ENCODE results near the gene MAPT.
"Not testable (repeated sequence)": the region's sequence is repeated elsewhere in the genome, so short reads cannot be mapped to it uniquely, and the experiment has no call there.

MAPT gene

DNA sequence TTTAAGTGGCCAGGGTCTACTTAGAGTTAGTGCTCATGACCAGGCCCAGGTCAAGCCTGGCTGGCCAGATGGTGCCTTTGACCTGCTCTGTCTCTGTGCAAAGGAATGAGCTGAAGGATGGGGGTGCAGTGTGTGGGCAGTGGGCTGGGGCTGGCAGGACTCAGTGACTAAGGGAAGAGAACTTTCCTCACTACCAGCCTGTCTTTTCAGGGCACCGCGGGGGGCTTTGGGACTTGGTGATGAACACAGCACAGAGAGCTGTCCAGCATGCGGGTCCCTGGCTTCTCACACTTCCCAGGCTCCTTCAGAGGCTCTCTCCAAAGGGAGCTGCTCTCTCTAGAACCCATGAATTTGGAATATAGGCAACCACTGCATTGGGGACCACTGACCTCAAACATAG lies 61.7 kb downstream of the MAPT start:
- DNase-seq: no peak

DNA sequence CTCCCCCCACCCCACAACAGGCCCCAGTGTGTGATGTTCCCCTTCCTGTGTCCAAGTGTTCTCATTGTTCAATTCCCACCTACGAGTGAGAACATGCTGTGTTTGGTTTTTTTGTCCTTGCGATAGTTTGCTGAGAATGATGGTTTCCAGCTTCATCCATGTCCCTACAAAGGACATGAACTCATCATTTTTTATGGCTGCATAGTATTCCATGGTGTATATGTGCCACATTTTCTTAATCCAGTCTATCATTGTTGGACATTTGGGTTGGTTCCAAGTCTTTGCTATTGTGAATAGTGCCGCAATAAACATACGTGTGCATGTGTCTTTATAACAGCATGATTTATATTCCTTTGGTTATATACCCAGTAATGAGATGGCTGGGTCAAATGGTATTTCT lies 62.4 kb downstream of the MAPT start:
- not testable (repeated sequence) for DNase-seq

DNA sequence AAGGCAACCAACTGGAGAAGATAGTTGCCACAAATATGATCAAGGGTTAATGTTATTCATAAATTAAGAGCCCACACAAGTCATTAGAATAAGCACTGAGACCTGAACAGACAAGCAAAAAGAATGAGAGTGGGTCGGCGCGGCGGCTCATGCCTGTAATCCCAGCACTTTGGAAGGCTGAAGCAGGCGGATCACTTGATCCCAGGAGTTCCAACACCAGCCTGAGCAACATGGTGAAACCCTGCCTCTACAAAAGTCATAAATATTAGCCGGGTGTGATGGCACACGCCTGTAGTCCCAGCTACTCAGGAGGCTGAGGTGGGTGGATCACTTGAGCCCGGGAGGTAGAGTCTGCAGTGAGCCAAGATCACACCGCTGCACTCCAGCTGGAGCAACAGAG lies 64.0 kb downstream of the MAPT start:
- no peak for DNase-seq

DNA sequence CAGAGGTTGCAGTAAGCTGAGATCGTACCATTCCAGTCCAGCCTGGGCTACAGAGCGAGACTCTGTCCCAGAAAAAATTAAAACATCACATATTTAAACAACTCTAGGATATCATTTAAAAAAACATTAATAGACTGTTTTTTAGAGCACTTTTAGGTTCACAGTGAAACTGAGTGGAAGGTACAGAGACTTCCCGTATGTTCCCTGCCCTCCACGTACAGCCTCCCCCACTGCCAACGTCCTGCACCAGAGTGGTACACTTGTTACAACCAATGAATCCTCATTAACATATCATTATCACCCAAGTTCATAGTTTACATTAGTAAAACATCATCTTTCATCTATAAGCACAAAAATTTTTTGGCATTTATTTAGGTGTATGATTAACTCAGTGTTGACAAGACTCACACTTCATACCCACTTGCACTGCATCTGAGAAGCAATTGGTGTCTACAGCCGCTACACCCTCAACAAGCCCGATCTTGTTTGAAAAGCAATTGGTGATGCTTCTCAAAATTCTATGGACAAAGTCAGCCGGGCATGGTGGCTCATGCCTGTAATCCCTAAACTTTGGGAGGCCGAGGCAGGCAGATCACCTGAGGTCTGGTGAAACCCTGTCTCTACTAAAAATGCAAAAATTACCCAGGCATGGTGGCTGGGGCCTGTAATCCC lies 64.8 kb downstream of the MAPT start:
- no peak for DNase-seq

DNA sequence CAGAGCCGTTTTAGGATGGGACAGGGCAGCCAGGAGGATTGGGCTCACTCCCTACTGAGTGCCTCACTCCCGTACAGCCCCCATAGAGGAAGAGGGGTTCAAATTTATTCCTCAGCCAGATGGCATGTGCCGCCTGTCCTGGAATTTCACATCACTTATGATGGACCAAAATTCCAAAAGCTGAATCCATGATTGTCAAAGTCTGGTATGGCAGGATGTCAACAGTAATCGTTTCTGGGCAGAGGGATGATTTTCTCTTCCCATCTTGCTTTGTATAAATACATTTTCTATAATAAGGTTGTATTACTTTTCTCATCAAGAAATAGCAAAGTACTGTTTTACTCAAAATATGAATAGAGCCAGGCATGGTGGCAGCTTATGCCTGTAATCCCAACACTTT lies 66.0 kb downstream of the MAPT start:
- no peak for DNase-seq

DNA sequence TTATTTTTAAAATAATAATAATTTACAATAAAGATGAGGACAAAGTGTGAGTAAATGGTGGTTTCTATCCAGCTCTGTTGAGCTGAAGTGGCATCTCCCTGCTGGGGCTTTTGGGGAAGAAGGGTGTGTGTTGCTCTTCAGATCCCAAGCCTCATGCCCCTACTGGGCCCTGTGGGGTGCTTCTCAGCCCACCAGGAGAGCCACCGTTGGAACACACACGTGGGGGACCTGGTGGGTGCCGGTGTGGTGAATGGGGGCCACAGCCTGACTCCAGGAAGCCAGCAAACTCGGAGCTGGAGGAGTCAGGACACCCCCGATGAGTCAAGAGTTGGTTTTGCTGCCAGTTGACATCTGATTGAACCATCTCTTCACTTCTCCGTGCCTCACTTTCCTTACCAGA lies 66.9 kb downstream of the MAPT start:
- no peak for DNase-seq

DNA sequence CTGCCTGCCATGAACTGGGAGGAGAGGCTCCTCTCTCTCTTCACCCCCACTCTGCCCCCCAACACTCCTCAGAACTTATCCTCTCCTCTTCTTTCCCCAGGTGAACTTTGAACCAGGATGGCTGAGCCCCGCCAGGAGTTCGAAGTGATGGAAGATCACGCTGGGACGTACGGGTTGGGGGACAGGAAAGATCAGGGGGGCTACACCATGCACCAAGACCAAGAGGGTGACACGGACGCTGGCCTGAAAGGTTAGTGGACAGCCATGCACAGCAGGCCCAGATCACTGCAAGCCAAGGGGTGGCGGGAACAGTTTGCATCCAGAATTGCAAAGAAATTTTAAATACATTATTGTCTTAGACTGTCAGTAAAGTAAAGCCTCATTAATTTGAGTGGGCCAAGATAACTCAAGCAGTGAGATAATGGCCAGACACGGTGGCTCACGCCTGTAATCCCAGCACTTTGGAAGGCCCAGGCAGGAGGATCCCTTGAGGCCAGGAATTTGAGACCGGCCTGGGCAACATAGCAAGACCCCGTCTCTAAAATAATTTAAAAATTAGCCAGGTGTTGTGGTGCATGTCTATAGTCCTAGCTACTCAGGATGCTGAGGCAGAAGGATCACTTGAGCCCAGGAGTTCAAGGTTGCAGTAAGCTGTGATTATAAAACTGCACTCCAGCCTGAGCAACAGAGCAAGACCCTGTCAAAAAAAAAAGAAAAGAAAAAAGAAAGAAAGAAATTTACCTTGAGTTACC lies 68.0 kb downstream of the MAPT start:
- DNase-seq: no peak

DNA sequence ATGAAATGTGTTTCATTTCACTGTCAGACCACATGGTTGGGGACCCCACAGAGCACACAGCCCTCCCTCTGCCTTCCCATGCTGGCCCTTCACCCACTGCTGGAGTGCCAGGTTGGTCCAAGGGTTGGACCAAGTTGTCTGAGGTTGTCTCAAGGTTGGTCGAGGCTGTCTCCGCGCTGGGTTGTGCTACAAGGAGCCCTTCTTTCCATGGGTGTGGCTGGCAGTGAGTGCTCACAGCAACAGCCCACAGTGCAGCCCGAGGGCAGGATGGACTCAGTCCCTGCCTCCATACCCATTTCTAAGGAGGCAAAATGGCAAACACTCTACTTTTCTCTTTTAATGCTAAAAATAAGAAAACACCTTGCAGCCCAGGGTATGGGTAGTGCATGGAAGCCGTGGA lies 68.9 kb downstream of the MAPT start:
- no peak for DNase-seq

DNA sequence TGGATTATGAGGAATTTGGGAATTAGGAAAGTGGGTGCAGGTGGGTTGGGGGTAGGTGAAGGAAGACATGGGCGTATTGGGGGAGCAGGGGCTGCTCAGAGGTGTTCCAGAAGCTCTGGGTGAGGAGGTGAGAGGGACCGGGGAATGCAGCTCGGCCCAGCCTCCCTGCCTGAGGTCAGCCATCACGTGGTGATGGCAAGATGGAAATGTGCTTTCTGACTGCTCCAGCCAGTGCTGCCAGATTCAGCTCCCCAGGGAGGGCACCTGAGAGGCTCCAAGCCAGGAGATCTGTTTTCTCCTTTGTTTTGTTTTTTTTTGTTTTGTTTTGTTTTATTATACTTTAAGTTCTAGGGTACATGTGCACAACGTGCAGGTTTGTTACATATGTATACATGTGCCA lies 69.5 kb downstream of the MAPT start:
- DNase-seq: peak; percentile 31 to 68

DNA sequence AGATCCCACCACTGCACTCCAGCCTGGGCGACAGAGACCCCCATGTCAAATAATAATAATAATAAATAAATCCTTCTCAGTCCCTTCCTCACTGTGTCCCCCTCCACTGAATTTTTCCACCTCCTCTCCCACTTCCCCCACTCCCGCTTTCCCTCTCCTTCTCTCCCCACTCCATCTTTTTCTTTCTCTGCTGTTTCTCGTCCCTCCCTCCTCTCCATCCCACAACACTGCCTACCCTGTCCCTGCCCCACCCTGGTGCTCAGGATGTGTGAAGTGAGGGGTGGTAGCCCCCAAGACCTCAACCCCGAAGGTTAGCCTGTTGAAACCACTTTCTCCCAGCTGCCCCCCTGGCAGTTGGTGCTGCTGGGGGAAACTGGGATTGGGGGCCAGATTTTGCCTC lies 70.3 kb downstream of the MAPT start:
- DNase-seq: no peak

DNA sequence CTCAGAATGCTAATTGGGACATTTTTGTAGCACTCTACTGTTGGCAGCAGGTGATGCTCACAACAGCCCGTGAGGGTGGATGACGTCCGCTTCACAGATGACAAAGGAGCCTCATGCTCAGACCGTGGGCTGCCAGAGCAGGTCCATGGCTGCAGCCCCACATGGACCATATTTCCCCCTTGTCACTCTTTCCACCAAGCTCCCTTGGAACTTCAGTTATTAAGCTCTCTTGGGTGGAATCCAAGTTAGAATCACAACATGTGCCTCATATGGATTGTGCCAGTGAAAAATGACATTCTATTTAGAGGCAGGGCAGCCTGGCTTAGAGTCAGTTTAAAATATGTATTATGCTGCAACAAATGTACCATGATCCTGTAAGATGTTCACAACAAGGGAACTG lies 71.5 kb downstream of the MAPT start:
- DNase-seq: no peak

DNA sequence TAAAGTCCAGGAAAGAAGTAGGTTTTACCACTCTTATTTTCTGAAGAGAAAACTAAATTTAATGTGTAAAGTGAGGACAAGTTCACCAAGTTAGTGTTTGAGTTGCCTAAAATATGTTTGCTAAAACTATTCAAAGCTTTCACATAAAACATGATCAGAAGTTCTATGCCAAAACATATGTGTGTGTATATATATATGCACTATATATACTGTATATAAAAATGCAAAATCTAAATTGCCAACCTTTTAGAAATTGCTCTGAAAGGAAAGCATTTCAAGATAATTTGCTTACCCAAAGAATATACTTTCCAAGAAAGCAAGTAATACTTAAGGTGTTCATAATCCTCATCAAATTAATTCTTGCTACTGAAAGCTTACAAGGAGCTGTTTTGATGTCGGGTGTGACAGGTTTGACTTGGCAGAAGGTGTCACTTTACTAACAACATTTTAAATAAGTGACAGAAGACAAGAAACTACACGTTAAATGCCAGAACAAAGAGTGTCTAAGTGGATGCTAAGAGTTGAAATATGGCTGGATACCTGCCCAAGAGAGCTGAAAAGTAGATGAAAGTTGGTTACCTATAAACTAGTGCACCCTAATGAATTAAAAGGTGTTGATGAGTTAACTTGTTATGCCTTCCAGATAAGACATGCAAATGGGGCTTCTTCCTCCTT lies 72.4 kb downstream of the MAPT start:
- no peak for DNase-seq

DNA sequence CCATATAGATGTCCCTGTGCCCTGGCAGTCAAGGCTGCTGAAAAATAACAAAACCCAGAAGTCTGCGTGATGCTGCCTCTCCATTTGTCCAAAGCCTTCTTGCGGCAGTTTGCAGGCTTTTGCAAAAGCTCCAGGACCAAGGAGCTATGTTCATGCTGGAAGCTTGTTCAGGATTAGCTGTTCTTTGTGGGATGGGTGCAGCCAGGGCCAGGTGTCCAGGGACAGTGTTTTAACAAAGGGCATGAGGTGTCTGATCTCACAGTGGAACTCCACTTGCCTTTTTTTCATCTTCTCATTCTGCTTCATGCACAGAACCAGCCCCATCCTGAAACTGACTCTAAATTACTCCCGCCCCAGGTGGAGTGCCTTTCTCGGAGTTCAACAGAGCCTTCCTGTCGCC lies 73.0 kb downstream of the MAPT start:
- DNase-seq: no peak

DNA sequence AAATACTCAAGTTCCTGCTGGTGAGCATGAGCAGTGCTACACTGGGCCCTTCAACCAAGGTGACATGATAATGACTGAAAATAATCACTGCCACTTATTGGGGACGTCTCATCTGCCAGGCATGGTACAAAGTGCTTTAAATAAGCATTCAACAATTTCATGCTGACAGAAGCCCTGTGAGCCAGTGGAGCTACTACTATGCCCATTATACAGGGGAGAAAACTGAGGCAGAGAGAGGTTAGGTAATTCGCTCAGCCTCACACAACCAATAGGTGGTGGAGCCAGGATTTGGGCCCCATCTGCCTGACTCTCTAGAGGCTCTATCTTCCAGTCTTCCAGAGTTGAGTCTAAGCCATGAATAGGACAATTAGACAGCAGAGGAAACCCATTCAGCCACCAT lies 74.4 kb downstream of the MAPT start:
- no peak for DNase-seq

DNA sequence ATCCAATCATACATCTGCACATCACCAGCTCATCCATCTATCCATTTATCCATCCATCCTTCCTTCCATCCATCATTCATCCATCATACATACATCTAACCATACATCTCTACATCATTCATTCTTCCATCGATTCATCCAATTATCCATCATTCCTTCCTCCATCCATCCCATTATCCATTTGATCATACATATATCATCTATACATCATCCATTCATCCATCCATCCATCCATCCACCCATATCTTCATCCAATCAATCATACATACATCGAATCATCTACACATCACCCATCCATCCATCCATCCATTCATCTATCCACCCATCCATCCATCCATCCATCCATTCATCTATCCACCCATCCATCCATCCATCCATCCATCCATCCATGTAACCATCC lies 75.4 kb downstream of the MAPT start:
- DNase-seq: no peak

DNA sequence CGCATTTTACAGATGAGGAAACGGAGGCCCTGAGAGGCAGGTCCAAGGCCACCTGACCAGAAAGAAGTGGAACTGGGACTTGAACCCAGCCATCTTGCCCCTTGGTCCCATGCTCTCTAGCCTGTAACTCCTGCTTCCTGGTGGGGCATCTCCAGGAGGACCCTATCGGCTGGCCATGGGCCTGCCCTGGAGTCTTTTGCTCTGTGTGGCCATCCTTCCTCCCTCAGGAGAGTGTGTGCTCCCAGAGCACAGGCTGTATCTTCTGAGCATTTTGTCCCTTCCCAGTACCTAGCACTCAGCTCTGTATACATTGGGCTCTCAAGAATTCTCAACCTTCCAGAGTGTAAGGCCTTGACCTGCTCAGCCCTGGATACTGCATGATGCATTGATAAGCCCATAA lies 76.3 kb downstream of the MAPT start:
- DNase-seq: no peak

DNA sequence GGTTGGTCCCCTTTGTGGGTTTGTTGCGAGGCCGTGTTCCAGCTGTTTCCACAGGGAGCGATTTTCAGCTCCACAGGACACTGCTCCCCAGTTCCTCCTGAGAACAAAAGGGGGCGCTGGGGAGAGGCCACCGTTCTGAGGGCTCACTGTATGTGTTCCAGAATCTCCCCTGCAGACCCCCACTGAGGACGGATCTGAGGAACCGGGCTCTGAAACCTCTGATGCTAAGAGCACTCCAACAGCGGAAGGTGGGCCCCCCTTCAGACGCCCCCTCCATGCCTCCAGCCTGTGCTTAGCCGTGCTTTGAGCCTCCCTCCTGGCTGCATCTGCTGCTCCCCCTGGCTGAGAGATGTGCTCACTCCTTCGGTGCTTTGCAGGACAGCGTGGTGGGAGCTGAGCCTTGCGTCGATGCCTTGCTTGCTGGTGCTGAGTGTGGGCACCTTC lies 77.4 kb downstream of the MAPT start:
- DNase-seq: no peak

DNA sequence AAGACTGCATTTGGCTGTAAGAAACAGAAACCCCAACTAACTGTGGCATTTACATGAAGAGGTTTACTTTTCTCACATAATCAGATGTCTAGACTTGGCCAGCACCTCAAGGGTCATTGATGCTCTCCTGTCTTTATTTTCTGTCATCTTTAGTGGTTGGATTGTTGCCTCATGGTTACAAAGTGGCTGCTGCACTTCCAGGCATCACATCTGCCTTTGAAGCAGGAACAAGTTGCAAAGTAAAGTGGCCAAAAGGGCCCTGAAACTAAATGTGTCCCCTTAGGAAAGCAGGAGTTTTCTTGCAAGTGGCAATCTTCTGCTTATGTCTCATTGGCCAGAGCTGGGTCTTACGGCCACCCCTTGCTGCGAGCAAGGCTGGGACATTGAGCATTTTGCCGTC lies 78.2 kb downstream of the MAPT start:
- DNase-seq: no peak

DNA sequence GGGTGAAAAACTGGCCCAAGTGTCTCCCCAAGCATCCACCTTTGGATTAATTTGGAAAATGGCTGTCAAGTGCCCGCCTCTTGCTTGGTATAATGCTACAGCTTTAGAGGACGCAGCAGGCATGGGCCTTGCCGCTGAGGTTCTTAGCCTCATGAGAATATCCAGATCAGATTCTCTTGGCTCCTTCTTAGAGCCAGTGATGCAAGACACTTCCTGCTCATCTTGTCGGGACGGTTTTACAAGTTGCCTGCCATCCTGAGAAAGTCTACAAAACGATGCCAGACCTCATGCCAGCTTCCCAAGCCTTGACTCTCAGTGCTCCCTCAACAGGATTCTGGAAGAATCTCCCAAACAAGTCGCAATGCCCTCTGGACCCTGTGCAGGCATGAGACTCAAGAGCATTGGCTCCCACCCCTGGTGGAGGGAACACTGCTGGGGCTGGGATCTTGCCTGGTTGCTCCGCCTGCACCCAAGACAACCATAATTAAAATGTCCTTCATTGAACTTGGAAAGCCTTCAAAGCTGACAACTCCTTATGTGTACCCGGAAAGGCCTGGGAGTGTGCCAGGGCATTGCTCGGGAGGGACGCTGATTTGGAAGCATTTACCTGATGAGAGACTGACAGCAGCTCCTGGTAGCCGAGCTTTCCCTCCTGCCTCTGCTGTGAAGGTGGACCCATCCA lies 78.9 kb downstream of the MAPT start:
- DNase-seq: no peak

DNA sequence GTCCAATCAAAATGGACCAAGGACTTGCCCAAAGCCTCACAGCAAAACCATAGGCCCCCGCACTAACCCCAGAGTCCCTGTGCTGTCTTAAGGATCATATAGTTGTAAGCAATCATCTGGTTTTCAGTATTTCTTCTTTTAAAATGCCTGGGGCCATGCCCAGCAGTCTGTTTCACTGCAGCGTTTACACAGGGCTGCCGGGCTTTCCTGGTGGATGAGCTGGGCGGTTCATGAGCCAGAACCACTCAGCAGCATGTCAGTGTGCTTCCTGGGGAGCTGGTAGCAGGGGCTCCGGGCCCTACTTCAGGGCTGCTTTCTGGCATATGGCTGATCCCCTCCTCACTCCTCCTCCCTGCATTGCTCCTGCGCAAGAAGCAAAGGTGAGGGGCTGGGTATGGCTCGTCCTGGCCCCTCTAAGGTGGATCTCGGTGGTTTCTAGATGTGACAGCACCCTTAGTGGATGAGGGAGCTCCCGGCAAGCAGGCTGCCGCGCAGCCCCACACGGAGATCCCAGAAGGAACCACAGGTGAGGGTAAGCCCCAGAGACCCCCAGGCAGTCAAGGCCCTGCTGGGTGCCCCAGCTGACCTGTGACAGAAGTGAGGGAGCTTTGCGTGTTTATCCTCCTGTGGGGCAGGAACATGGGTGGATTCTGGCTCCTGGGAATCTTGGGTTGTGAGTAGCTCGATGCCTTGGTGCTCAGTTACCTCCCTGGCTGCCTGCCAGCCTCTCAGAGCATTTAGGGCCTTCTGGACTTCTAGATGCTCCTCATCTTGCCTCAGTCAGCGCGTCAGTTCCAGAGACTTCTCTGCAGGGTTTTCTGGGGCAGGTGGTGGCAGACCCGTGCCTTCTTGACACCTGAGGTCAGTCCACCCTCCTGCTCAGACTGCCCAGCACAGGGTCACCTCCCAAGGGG lies 79.8 kb downstream of the MAPT start:
- no peak for DNase-seq

DNA sequence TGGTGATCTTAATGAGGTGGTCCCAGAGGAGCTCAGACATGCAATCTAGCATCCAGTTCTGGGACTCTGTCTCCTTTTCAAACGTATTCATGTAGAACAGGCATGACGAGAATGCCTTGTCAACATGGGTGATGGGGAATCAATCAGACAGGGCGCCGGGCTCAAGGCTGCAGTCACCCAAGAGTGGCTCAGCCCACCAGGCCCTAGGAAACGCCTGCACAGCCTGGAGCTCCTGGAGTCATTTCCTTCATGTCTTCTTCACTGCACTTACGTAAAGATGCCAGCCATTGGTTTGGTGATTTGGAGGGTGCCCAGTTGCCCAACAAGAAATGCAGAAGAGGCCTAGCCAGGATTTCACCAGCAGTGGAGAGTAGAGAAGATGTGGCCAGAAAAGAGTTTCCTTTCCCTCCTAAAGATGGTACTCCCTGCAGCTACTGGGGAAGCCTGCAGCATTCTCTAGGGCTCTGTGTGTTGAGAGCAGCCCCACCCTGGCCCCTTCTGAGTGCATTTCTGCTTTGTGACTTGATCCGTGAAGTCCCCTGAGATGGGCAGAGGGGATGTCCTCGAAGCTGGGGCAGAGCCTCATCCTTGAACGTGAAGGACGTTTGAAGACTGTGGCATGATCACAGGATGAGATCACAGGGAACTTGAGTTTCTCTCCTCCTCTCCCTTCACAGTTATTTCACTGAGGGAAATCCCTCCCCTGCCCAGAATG lies 80.7 kb downstream of the MAPT start:
- no peak for DNase-seq

Data from NCI-H526 (cell line).